ENCODE measurements around the gene G6PC3.

G6PC3 gene

GRCh38 chr17:44059101-44059892 is 11.2 kb upstream of the G6PC3 start:
- no peak for DNase-seq (ENCODE audit: low spot score)

GRCh38 chr17:44061446-44061845 is 9.1 kb upstream of the G6PC3 start:
- no peak for DNase-seq (ENCODE audit: low spot score)

GRCh38 chr17:44062871-44063270 is 7.7 kb upstream of the G6PC3 start:
- no peak for DNase-seq (ENCODE audit: low spot score)

GRCh38 chr17:44063704-44064639 is 6.6 kb upstream of the G6PC3 start:
- no peak for DNase-seq (ENCODE audit: low spot score)

GRCh38 chr17:44065668-44066203 is 4.8 kb upstream of the G6PC3 start:
- DNase-seq (ENCODE audit: low spot score): peak; percentile 27

- peak; percentile 99 for DNase-seq (ENCODE audit: low spot score)
These were observed 4.2 kb upstream of the G6PC3 start, which contains the start of gene LSM12 for GRCh38 chr17:44066204-44066930. LSM12 (minus strand) TSS chr17:44066671; CDS start chr17:44066587, 84 bp downstream.

GRCh38 chr17:44067545-44067940 is 3.0 kb upstream of the G6PC3 start:
- no peak for DNase-seq (ENCODE audit: low spot score)

GRCh38 chr17:44069974-44070454 is 521 bp upstream of the G6PC3 start:
- DNase-seq (ENCODE audit: low spot score): no peak

- no peak for DNase-seq (ENCODE audit: low spot score)
These were observed 624 bp downstream of the G6PC3 start for GRCh38 chr17:44071198-44071520.

GRCh38 chr17:44071772-44072171 is 1.2 kb downstream of the G6PC3 start:
- DNase-seq (ENCODE audit: low spot score): peak; percentile 36

- no peak for DNase-seq (ENCODE audit: low spot score)
These were observed 3.8 kb downstream of the G6PC3 start for GRCh38 chr17:44074231-44074910.

GRCh38 chr17:44074911-44075285 is 4.4 kb downstream of the G6PC3 start:
- no peak for DNase-seq (ENCODE audit: low spot score)

GRCh38 chr17:44075598-44076293 is 5.2 kb downstream of the G6PC3 start:
- no peak for DNase-seq (ENCODE audit: low spot score)

GRCh38 chr17:44076716-44077594 is 6.4 kb downstream of the G6PC3 start:
- peak; percentile 48 for DNase-seq (ENCODE audit: low spot score)

- DNase-seq (ENCODE audit: low spot score): no peak
These were observed 7.0 kb downstream of the G6PC3 start for GRCh38 chr17:44077595-44077909.

GRCh38 chr17:44078412-44078811 is 7.9 kb downstream of the G6PC3 start:
- peak; percentile 39 for DNase-seq (ENCODE audit: low spot score)

- DNase-seq (ENCODE audit: low spot score): peak; percentile 43
These were observed 9.6 kb downstream of the G6PC3 start for GRCh38 chr17:44079877-44080821.

- DNase-seq (ENCODE audit: low spot score): no peak
These were observed 11.1 kb downstream of the G6PC3 start for GRCh38 chr17:44081681-44082080.
